Activated CD8-positive, alpha-beta T cell treated with anti-CD3 and anti-CD28 coated beads, Interleukin-2, amount 10 ng/mL, durations not matched to agents 7 days and 5 days (primary cell): ENCODE measurements around the gene SLC22A25. TPM values are rescaled to one million over a fixed set of nuclear protein-coding genes. Genes with fewer than 3 reads are reported as not detected.
A peak's percentile ranks its signal among the peaks of the same experiment; 100 is the strongest.

Experiments used
- ATAC-seq: fragments of 150-1000 bp; cut with Tn5 transposase; one replicate; pipeline ENCODE4 v1.10.0; 2021; ENCODE audit warnings: moderate library complexity
- CTCF ChIA-PET: fragments of 350-600 bp; sonication (Branson Sonifier 250); formaldehyde crosslinking; loops from one replicate; lab custom pipeline; 2021; ENCODE audit warnings: antibody characterized with exemption; lab: Charles Lee
- POLR2A ChIA-PET: fragments of 350-600 bp; sonication (Branson Sonifier 250); formaldehyde crosslinking; loops from one replicate; lab custom pipeline; 2021; ENCODE audit warnings: antibody characterized with exemption; lab: Charles Lee
- DNase-seq: peaks from one replicate; pipeline ENCODE4 v3.0.0-alpha.2; 2020
- H3K27ac Mint-ChIP-seq: one replicate; pipeline ENCODE4 v1.8.0; 2021; ENCODE audit warnings: mild to moderate bottlenecking, mixed read lengths
- H3K27me3 Mint-ChIP-seq: one replicate; pipeline ENCODE4 v1.8.0; 2021; ENCODE audit warnings: low read depth, mixed read lengths
- H3K36me3 Mint-ChIP-seq: one replicate; pipeline ENCODE4 v1.8.0; 2021; ENCODE audit warnings: low read depth, mixed read lengths
- H3K4me1 Mint-ChIP-seq: one replicate; pipeline ENCODE4 v1.8.0; 2021; ENCODE audit warnings: low read depth, mixed read lengths
- H3K4me3 Mint-ChIP-seq: one replicate; pipeline ENCODE4 v1.8.0; 2021; ENCODE audit warnings: mild to moderate bottlenecking, mixed read lengths
- H3K9me3 Mint-ChIP-seq: one replicate; pipeline ENCODE4 v1.8.0; 2022; ENCODE audit warnings: mixed read lengths; ENCODE audit not compliant: insufficient read depth
- total RNA-seq, 2 experiments: library from RNA; stranded (reverse); gene quantifications; one replicate each; pipeline ENCODE4 v1.2.3, GENCODE V29; 2021

SLC22A25 gene
- total RNA-seq, 2 experiments from 2014 or later: not detected

GRCh38 chr11:63226488-63227114, 16.8 kb downstream of the SLC22A25 start:
- Mint-ChIP-seq H3K27ac (no peak overlapping the region), H3K9me3 (no peaks in the 10 kb centered on the region), H3K27me3 (peaks cover 6% of the 10 kb centered on the region), H3K4me1 (no peaks in the 10 kb centered on the region), H3K36me3 (no peaks in the 10 kb centered on the region), H3K4me3 (no peak overlapping the region)
- ATAC-seq (no peak), DNase-seq (no peak)
- ChIA-PET POLR2A (no interaction called here), CTCF (no interaction called here)

- ChIA-PET POLR2A (no interaction called here), CTCF (interaction anchor here (1.3 kb wide), 2 partner anchors 178 to 182 kb away, joined by 4 to 5 read pairs; no protein-coding TSS in a partner anchor)
- ATAC-seq: no peak
- Mint-ChIP-seq H3K4me3 (no peak overlapping the region), H3K27ac (no peak overlapping the region), H3K4me1 (no peaks in the 10 kb centered on the region), H3K27me3 (peaks cover 9% of the 10 kb centered on the region), H3K9me3 (no peaks in the 10 kb centered on the region), H3K36me3 (no peaks in the 10 kb centered on the region)
- no peak for DNase-seq
These were observed 29.3 kb downstream of the SLC22A25 start for GRCh38 chr11:63214093-63214492.

DNA sequence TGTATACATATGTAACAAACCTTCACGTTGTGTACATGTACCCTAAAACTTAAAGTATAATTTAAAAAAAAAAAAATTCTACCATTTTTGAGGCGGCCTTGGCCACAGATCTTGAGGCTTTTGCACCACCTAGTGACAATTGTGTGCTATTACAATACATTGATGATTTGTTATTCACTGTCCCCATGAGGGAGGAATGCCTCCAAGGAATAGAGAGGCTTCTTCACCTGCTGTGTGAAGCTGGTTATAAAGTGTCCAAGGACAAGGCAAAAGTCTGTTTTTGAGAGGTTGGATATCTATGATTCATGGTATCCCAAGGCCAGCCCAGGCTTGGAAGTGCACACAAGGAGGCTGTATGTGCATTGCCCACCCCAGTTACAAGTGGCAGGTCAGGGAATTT, 30.7 kb downstream of the SLC22A25 start:
- ATAC-seq: no peak

GRCh38 chr11:63210111-63210510, 33.3 kb downstream of the SLC22A25 start:
- H3K4me3 Mint-ChIP-seq: no peak overlapping the region
- H3K4me1 Mint-ChIP-seq: no peaks in the 10 kb centered on the region
- ATAC-seq: no peak
- no peaks in the 10 kb centered on the region for H3K36me3 Mint-ChIP-seq
- peaks cover 14% of the 10 kb centered on the region for H3K27me3 Mint-ChIP-seq
- ChIA-PET CTCF (no interaction called here), POLR2A (no interaction called here)
- DNase-seq: no peak
- H3K27ac Mint-ChIP-seq: no peak overlapping the region
- no peaks in the 10 kb centered on the region for H3K9me3 Mint-ChIP-seq

More for the DNA sequence above, 30.7 kb downstream of the SLC22A25 start:
- H3K27me3 Mint-ChIP-seq: peaks cover 6% of the 10 kb centered on the region
- no peaks in the 10 kb centered on the region for H3K4me1 Mint-ChIP-seq
- peak; percentile 32 for DNase-seq
- ChIA-PET CTCF (interaction anchor here (1.1 to 1.3 kb wide), 5 partner anchors 24 to 423 kb away, joined by 3 to 5 read pairs (median 4); no protein-coding TSS in a partner anchor), POLR2A (no interaction called here)
- H3K36me3 Mint-ChIP-seq: no peaks in the 10 kb centered on the region
- no peaks in the 10 kb centered on the region for H3K9me3 Mint-ChIP-seq
- no peak overlapping the region for H3K27ac Mint-ChIP-seq
- no peak overlapping the region for H3K4me3 Mint-ChIP-seq

Other genes with a start within 250 kb of the SLC22A25 start
- gene SLC22A8, start 227.8 kb downstream of the SLC22A25 start, total RNA-seq: not detected
- gene SLC22A24, start 99.4 kb downstream of the SLC22A25 start, total RNA-seq: not detected
- not detected for gene SLC22A9, start 126.2 kb upstream of the SLC22A25 start, total RNA-seq
- gene PLAAT5, start 247.6 kb upstream of the SLC22A25 start, total RNA-seq: under 1 TPM; 0.11 to 0.68 TPM